CD4-positive, alpha-beta T cell treated with Interleukin-21 for 1 hour (primary cell): Measurements from ENCODE around the gene ZNF785.
"Not testable (repeated sequence)": the region's sequence is repeated elsewhere in the genome, so short reads cannot be mapped to it uniquely, and the experiment has no call there.

Experiments
- DNase-seq: peaks from one replicate; pipeline ENCODE4 v3.0.0-alpha.2; 2020

ZNF785 gene

GRCh38 chr16:30601966-30602365, 16.5 kb upstream of the ZNF785 start:
- DNase-seq = no peak

DNA sequence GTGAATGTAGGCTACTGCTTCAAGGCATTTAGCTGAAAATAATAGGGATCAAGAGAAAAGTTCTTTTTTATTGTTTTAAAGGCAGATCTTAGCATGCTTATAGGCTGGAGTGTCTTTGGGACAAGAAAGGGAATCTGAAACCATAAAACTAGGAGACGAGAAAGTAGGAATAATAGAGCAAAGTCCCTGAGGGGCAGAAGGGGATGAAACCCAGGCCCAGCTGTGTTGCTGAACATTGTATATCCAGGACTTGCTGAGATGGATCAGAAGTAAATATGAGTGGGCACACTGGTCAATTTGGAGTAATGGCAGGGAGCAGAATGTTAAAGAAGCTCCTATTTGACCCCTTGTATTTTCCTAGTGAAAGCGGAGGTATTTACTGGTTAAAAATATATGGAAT, 15.4 kb upstream of the ZNF785 start:
- DNase-seq = no peak

GRCh38 chr16:30600215-30600614, 14.7 kb upstream of the ZNF785 start:
- no peak for DNase-seq

GRCh38 chr16:30592871-30593270, 7.4 kb upstream of the ZNF785 start:
- no peak for DNase-seq

- not testable (repeated sequence) for DNase-seq
These were observed 5.4 kb upstream of the ZNF785 start for GRCh38 chr16:30590869-30591268.

- DNase-seq = not testable (repeated sequence)
These were observed 4.1 kb upstream of the ZNF785 start for GRCh38 chr16:30589582-30589981.

GRCh38 chr16:30588651-30589050, 3.2 kb upstream of the ZNF785 start:
- DNase-seq = no peak

GRCh38 chr16:30585022-30585399, 486 bp downstream of the ZNF785 start:
- DNase-seq = no peak

- no peak for DNase-seq
These were observed 2.7 kb downstream of the ZNF785 start for GRCh38 chr16:30582611-30583340.

DNA sequence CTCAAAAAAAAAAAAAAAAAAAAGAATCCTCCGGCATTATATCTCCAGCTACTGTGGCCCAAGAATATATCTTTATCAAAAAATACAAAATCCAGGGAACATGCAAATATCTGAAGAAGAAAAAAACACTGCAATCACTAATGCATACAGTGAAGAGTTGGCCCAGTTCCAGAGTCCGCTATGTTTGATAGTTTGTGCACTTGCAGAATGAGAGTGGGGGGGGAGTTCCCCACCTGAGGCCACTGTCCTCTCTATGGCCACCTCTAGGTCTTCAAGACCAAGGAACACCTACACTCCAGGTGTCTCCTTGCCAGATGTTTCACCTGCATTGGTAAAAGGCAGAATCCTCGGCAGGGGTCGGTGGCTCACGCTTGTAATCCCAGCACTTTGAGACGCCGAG, 4.0 kb downstream of the ZNF785 start:
- no peak for DNase-seq

- DNase-seq = no peak
These were observed 10.8 kb downstream of the ZNF785 start for GRCh38 chr16:30574678-30575077.

DNA sequence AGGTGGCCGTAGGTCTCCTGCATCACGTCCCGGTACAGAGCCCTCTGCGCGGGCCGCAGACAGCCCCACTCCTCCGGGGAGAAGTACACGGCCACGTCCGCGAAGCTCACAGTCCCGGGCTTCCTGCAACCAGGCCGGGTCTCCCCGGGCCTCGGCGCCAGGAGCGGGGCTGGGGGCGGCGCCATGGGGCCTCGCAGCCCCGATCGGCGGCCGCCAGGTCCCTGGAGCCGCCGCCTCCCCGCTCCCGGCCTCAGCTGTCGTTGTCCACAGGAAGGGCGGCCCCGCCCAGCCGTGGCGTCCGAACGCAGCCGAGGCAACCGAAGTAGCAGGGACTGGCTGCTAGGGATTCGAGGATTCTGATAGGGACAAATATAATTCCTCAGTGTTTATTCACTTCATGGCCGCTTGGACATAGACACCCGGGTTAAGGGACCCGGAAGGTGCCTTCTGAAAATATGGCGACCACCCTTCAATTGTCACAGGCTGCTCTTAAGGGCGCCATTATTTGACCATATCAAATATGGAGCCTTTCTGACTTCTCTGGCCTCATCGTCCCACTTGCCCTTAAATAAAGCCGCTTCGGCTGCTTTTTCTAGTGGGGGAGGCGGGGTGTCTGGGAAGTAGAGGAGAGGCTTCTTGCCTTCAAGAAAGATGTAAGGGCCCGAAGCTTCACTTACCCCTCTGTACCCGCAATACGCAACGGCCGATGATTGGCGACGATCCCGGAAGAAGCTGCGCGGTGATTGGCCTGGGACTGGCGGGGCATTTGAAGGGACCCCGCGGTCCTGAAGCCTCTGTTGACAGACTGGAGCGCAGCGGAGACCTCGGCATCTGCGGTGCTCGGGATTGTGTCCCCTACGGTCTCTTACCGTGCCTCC, 13.8 kb downstream of the ZNF785 start, which contains the start of gene ZNF688:
Gene ZNF688, minus strand, starts transcription at position 270 of the 878 bp plus-strand sequence. Its CDS starts 85 bp downstream, at position 185.
- DNase-seq = peak; percentile 99

- DNase-seq = no peak
These were observed 14.7 kb downstream of the ZNF785 start for GRCh38 chr16:30570636-30571444.

DNA sequence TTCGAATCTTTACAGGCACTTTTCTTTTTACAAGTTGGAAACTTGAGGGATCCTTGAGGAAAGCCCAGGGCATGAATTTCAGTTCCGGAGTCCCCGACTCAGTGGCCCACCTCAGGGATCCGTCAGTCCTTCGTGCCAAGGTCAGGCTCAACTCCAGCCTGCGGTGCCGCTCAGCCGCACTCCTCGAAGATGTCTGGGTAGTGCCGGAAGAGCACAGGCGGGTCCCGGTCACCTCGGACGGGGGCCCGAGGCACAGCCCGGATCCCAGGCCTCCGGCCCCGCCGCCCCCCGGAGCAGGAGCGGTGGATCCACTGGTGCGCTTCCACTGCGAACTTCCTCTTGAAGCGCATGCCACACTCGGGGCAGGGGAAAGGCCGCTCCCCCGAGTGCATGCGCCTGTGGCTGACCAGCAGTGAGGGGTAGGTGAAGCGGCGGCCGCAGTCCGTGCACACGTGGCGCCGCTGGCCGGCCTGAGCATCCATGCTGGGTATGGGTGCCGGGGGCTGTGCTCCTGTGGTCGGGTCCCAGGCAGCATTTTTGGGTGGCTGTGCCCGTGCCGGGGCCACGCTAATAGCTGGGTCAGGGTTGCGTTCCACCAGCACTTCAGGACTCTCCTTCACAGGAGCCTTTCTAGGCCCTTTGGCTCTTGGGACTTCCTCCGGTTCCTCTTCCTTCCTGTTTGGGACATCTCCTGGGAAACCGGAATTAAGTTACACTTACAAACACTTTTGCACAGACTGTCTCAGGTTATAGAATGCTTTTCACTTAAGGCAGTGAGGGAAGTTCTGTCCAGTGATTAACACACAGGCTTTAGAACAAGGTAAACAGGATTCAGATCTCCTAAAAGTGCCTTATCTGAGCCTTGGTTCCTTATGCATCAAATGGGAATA, 15.5 kb downstream of the ZNF785 start:
- no peak for DNase-seq

DNA sequence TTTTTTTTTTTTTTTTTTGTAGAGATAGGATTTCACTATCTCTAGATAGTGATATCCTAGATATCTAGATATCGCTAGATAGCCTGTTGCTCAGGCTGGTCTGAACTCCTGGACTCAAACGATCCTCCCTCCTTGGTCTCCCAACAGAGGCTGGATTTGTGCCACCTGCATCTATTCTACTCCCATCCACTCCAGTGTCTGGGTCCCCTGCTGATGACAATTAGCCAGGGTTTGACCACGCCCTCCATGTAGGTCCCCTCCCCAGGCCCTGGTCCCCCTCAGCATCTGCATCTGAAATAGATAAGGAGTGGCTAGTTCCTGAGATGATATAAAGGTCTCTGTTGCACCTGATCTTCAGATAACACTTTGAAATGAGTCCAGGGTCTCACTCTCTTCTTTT, 16.2 kb downstream of the ZNF785 start:
- no peak for DNase-seq

GRCh38 chr16:30567991-30568638, 17.4 kb downstream of the ZNF785 start:
- DNase-seq = peak; percentile 79

GRCh38 chr16:30567160-30567990, 18.1 kb downstream of the ZNF785 start:
- DNase-seq = peak; percentile 63

- DNase-seq = no peak
These were observed 19.0 kb downstream of the ZNF785 start for GRCh38 chr16:30566531-30566930.

- DNase-seq = no peak
These were observed 19.5 kb downstream of the ZNF785 start for GRCh38 chr16:30565984-30566383.

- DNase-seq = no peak
These were observed 20.0 kb downstream of the ZNF785 start for GRCh38 chr16:30565526-30565925.

DNA sequence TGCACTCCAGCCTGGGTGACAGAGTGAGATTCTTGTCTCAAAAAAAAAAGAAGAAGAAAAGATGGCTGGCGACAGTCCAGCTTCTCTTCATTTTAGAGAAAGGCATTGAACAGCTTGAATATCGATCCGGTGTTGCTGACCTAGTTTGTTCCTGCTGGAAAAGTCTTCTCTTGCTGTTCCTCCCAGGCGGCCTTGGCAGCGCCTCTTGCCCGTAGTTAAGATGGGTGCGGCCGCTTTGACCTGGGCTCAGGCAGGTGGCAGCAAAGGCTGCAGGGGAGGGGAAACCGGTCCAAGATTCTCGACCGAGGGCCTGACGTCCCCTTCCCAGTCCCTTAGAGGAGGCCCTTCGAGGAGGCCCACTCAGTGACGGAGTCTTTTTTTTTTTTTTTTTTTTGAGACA, 23.5 kb downstream of the ZNF785 start:
- DNase-seq = no peak
